ENCODE measurements around the gene EMC10.
"Not testable (repeated sequence)": the region's sequence is repeated elsewhere in the genome, so short reads cannot be mapped to it uniquely, and the experiment has no call there.

EMC10 gene

DNA sequence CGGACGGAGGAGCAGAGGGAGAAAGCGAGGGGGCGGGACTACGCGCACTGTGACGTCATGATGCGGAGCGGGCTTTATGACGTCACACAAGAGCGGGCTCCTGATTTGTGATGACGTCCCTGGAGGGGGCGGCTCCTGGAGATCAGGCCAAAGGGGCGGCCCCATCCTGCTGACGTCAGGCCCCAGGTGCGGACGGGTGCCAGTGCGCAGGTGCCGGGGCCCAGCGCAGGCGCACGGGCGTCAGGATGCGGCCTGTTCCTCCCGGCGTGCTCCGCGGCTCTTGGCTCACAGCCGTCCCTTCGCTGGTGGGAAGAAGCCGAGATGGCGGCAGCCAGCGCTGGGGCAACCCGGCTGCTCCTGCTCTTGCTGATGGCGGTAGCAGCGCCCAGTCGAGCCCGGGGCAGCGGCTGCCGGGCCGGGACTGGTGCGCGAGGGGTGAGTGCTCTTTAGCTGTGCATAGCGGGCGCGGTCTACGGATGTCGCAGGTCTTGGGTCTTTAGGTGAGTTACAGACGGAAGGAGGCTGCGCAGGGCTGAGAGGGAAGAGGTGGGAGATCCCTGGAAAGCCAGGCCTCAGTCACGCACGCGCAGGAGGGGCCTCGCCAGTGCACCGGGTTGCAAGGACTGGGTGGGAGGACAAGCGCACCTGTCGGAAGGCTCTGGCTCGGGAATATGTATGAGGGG, at the start of gene EMC10, which contains the start of gene GARIN5A:
Gene EMC10, plus strand, starts transcription at position 284 of the 683 bp plus-strand sequence. Its CDS starts 38 bp downstream, at position 322.
Gene GARIN5A, minus strand, starts transcription at position 625 of the 683 bp plus-strand sequence. Its CDS starts 460 bp downstream, at position 165.
- peak; percentile 92 for DNase-seq

DNA sequence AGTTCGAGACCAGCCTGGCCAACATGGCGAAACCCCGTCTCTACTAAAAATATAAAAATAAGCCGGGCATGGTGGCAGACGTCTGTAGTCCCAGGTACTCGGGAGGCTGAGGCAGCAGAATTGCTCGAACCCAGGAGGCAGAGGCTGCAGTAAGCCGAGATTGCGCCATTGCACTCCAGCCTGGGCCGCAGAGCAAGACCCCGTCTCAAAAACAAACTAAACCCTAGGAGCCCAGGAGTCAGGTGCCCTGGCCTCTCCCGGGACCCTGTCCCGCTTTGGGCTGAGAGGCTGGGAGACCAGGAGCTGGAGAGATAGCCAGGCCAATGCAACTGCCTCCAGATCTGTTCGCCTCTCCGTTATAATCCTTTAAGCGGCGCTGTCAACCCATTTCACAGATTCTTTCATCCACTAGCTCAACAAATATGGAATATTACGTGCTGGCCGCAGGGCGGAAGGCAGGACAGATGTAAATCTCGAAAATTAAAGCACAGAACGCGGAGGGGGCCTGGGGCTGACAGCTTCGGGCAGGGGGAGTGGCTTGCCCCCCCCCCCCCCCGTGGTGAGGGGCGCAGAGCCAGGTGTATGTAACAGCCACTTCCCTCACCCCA, 48.9 kb upstream of the EMC10 start:
- DNase-seq: no peak

DNA sequence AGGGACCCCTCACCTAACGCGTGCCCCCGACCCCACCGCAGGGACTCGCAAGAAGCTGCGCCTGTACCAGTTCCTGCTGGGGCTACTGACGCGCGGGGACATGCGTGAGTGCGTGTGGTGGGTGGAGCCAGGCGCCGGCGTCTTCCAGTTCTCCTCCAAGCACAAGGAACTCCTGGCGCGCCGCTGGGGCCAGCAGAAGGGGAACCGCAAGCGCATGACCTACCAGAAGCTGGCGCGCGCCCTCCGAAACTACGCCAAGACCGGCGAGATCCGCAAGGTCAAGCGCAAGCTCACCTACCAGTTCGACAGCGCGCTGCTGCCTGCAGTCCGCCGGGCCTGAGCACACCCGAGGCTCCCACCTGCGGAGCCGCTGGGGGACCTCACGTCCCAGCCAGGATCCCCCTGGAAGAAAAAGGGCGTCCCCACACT, 48.3 kb upstream of the EMC10 start:
- DNase-seq: peak; percentile 44

DNA sequence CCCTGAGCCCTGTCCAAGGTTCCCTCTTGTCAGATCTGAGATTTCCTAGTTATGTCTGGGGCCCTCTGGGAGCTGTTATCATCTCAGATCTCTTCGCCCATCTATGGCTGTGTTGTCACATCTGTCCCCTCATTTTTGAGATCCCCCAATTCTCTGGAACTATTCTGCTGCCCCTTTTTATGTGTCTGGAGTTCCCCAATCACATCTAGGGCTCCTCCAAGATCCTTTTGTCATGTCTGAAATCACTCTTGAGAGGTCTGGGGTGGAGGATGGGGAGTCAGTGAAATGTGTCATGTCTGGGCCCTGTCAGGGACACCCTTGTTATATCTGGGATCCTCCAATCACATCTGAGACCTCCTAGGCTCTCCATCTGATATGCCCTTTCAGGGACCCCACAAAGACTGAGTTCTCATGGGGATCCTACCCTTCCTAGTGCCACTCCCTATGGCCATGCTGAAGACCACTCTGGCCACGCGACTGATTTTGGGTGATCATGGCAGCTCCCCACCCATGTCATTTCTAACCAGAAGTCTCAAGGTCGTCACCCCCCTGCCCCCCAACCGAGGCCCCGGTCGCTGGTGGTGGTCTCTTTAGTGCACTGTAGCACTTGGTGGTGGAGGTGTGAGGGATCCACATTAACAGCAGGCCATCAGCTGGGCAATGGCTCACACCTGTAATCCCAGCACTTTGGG, 47.4 kb upstream of the EMC10 start:
- no peak for DNase-seq

DNA sequence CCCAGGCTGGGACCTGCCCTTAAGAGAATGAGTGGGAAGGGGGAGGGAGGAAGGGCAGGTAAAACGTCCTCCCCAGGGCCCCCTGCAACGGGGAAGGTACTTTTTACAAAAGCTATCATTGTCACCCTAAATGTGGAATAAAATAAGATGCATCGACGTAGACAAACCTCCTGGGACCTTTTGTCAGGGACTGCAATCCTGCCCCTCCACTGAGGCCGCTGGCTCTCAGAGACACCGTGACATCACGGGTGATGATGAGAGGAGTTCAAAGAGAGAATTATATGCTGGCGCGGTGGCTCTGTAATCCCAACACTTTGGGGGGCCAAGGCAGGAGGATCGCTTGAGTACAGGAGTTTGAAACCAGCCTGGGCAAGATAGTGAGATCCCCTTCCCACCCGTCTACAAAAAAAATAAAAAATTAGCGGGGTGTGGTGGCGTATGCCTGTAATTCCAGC, 45.4 kb upstream of the EMC10 start:
- DNase-seq: no peak

DNA sequence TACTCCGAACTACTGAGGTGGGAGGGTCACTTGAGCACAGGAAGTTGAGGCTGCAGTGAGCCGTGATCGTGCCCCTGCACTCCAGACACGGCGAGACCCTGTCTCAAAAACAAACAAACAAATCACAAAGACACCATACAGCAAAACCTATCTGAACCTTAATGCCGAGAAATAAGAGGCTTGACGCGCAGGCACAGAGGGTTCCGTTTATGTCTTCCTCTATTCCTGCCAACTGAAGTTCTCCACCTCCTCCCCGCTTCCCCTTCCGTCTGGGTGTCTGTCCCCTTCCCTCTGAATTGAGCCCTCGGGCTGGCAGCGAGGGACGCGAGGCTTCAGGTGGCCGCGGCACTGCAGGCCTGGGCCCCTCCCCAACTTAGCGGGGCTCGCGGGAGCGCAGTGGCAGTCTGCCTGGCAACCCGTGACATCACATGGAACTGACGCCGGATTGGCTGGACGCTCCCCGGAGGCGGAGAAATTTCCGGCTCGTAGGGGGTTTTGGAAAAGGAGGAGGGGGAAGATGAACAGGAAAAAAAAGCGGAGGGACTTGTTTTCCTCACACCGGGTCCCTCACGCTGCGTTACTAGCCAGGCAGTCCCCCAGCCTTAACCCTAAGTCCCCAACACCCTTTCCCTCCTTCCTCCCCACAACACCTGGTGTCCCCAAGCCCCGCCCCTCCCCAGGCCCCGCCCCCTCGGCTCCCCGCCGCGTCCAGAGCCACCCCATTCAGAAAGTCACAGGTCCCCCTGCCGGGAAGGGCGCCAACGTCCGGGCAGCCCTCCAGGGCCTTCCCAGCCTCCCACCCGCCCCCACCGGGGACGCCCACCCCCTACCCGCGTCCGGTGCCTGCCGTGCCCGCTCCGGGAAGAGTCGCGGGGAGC, 44.7 kb upstream of the EMC10 start:
- peak; percentile 86 for DNase-seq

DNA sequence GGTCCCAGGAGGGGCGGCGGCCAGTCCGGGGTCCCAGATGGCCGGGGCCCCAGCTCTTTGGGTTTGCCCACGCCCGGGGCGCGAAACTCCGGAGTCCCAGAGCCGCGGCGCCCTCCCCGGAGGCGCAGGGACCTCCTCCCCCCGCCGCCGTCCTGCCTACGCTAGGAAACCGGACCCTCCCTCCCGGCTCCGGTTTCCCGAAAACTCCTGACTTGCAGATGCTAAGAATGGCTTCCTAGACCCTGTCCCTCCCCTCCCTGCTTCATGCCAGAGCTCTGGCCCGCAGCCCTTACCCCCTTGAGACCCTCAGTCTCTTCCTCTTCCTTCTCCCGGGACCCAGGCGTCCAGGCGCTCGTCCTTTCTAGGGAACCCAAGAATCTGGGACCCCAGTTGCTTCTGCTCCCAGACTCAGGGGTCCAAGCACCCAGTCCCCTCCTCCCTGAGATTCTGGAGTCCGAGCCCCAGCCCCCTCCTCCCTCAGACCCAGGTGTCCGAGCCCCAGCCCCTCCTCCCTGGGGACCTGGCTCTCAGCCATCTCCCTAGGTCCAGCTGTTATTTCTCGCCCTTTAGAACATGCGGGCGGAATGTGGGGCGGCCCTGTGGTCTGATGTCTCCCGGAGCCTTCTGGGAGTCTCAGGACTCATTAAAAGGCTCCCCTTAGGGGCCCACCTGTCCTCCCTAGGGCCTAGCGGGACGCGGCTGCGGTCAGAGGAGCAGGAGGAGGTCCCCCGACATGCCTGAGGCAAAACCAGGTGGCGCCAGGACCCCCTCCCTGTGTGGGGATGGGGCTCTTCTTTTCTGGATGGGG, 43.9 kb upstream of the EMC10 start, which contains the start of gene MYBPC2:
Gene MYBPC2, plus strand, starts transcription at position 672 of the 808 bp plus-strand sequence. Its CDS starts 62 bp downstream, at position 734.
- DNase-seq: no peak

DNA sequence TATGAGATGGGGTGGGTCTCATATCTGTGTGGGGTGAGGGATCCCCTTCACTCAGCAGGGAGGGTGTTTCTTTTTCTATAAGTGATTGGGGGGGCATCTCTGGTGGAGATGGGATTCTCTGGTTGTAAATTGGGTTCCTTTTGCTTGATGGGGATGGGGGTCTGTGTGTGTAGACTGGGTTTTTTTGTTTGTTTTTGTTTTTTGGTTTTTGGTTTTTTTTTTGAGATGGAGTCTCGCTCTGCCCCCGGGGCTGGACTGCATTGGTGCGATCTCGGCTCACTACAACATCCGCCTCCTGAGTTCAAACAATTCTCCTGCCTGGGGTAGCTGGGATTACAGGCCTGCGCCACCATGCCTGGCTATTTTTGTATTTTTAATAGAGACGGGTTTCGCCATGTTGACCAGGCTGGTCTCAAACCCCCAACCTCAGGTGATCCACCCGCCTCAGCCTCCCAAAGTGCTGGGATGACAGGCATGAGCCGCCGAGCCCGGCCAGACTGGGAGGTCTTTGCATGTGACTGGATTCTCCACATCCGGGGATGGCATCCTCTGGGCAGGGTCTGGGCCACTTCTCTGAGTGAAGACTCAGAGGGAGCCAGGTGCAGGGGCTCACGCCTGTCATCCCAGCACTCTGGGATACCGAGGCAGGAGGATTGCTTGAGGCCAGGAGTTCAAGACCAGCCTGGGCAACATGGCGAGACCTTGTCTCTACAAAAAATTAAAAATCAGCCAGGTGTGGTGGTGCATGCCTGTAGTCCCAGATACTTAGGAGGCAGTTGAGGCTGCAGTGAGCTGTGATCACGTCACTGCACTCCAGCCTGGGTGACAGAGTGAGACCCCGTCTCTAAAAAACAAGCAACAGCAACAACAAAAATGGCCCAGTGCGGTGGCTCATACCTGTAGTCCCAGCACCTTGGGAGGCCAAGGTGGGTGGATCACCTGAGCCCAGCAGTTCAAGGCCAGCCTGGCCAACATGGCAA, 42.8 kb upstream of the EMC10 start:
- no peak for DNase-seq

DNA sequence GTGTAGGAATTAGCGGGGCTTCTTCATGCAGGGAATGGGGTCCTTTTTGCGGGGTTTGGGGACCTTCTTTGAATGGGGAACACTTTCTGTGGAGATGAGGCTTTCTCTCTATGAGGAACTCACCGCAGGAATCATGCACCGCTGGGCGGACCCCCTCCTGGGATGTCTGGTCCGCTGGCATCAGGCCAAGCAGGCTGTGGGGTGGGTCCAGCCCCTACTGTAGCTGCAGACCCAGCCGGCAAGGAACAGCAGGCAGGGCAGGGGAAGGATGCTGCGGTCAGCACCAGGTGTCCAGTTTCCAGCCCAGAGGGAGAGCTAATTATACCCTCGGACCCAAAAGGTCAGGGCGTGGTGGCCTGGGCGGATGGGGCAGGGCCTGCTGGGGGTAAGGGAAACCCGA, 41.8 kb upstream of the EMC10 start:
- no peak for DNase-seq

DNA sequence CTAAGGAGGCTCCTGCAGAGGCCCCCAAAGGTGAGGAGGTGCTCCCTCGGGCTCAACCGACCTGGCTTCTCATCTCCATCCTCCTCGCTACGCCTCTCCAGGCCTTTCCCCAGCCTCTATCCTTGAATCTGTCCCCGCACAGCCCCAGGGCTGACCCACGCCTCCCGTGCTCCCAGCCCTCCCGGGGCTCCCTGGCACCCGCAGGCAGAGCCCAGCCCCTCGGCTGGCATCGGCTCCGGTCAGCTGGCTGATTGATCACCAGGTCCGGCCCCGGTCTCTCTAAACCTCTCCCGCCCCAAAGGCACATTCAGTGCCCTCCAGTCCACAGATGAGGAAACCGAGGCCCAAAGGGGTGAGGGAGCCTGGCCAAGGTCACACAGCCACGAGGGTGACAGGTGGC, 41.1 kb upstream of the EMC10 start:
- DNase-seq: no peak

DNA sequence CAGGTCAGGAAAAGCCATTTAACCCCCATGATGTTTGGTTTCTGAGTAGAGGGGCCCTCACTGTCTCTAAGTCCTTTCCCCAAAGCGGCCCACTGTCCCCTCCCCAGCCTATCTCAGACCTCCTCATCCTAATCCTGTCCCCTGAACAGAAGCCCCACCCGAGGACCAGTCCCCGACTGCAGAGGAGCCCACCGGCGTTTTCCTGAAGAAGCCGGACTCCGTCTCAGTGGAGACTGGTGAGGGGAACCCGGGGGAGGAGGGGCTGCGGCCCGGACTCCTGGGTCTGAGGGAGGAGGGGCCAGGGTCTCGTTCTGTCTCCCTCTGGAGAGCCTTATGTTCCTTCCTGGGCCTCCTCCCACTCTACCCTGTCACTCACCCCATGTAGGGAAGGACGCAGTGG, 40.7 kb upstream of the EMC10 start:
- no peak for DNase-seq

DNA sequence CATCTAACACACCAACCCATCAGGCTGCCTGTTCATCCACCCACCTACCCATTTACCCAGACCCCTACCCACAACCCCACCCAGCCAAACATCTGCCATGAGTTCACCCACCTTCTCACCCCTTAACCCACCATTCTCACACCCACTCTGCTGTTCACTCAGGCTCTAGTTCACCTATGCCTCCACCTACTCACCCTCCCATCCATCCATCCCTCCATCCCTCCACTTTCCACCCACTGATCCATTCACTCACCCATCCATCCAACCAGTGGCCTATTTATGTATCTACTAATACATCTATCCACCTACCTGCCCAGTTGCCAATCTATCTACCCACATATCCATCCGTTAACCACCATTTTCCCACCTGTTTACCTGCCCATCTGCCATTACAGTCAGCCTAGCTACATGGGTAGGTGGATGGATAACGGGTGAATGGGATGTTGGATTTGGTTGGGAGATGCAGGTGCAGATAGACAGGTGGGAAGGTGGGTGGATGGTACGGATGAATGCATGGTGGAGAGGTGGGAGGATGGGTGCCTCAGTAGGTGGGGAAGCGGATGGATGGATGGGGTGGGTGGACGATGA, 38.4 kb upstream of the EMC10 start:
- no peak for DNase-seq

DNA sequence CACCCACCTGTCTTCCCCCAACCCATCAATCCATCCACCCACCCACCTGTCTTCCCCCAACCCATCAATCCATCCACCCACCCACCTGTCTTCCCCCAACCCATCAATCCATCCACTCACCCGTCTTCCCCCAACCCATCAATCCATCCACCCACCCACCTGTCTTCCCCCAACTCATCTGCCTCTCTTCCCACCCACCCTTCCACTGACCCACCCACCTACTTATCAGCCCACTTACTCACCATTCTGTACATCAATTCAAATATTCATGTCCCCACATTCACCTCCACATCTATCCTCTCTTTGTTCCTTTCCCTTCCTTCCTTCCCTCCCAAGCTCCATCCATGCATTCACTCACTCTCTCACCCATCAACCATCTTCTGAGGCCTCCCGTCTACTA, 37.2 kb upstream of the EMC10 start:
- DNase-seq: not testable (repeated sequence)

DNA sequence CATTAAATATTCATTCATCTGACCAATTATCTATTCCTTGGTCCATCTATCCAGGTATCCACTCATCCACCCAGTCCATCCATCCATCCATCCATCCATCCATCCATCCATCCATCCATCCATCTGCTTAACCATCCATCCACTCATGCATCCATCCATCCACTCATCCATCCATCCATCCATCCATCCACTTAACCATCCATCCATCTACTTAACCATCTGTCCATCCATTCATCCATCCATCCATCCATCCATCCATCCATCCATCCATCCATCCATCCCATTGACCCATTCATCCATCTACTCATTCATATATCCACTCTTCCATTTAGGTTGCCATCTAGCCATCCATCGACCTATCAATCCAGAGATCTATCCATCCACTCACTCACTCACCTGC, 32.2 kb upstream of the EMC10 start:
- no peak for DNase-seq

DNA sequence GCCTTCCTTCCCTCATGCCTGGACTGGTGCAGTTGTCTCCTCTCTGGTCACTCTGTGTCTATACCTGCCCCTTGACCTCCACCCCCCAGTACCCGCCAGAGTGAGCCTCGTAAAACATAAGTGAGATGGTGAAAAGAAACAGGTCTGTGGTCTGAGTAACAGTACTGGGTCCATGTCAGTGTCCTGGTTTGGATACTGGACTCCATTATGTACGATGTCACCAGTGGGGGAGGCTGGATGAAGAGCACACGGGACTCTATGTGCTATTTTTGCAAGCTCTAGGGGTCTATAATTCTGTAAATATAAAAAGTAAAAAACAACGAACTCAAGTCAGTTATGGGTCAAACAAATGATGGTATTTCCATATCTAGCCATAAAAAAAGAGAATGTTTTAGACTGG, 29.3 kb upstream of the EMC10 start:
- DNase-seq: no peak

DNA sequence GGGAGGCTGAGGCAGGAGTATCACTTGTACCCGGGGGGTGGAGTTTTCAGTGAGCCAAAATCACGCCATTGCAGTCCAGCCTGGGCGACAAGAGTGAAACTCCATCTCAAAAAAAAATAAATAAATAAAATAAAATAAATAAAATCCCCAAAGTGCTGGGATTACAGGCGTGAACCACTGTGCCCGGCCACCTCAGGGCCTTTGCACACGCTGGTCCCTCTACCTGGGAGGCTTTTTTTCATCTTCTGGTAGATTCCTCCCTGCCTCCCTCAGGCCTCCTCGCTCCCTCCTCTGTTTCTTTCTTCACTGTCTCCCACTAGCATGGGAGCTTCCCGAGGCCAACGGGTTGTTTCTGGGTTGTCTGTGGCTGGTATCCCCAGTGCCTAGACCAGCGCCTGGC, 28.6 kb upstream of the EMC10 start:
- DNase-seq: no peak

DNA sequence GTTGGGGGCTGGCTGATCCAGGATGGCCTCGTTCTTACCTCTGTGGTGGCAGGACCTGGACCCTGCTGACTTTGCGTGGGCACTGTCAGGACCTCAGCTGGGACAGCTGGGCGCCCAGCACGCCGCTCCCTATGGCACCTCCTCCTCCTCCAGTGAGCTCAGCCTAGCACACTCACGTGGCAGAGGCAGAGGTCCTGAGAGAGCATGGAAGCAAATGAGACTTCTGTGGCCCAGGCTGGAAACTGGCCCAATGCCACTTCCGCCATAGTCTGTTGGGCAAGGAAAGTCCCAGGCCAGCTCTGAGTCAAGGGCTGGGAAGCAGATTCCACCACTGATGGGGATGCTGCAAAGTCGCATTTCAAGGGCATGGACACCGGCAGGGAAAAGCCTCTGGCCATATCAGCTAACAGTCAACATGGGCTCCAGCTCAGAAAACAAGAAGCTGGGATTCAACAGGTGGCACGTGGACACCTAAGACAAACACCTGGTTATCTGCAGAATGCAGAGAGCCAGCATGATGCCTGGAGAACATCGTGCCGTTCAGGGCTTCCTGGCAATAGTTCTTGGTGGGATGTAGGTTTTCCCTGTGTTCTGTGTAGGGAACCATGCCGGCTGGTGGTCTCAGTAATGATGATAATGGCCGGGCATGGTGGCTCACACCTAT, 26.9 kb upstream of the EMC10 start:
- DNase-seq: no peak

DNA sequence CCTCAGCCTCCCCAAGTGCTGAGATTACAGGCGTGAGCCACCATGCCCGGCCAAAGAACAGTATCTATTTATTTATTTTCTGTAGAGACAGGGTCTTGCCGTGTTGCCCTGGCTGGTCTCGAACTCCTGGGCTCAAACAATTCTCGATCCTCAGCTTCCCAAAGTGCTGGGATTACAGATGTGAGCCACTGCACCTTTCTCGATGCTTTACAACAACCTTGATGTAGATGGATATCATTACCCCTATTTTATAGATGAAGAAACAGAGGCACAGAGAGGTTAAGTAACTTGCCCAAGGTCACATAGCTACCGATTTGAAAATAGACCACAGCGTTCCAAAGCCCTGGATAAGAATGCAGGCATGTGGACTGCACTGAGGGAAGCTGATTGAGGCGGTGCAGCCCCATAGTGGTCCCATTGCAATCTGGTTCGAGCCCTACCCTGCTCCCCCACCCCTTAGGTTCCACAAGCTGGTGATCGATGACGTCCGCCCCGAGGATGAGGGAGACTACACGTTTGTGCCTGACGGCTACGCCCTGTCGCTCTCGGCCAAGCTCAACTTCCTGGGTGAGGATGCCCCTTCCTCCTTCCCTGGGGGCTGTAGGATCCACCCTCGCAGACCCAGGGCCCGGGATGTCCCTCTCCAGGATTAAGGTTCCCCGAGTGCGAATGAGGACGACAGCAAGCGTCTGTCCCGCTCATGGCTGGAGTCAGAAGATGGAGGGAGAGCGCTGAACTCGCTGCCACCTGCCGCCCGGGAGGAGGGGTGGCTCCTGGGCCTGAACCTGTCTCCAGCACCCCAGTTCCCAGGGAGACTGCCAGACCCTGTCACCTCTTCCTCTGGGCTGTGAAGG, 25.7 kb upstream of the EMC10 start:
- no peak for DNase-seq

DNA sequence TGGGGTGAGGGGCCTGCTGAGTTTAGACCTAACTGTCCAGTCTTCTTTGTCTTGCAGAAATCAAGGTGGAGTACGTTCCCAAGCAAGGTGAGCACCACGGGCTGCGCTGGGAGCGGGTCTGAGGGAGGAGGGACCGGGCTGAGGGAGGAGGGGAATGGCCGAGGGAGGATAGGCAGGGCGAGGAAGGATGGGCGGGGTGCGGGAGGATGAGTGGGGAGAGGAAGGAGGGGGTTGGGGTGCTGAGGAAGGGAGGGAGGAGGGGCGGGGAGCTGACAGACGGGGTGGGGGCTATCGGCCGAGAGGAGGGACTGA, 25.1 kb upstream of the EMC10 start:
- no peak for DNase-seq

Measured in stimulated activated CD4-positive, alpha-beta T cell treated with anti-CD3 and anti-CD28 coated beads, Interleukin-4, amount 100 ng/mL, for 1 hour (primary cell).